Vagina (tissue), 2 donors: ENCODE measurements around the gene NRP2. TPM values are rescaled to one million over a fixed set of nuclear protein-coding genes. Genes with fewer than 3 reads are reported as not detected.

ENCODE experiments used
- DNase-seq, 2 donors: peaks; one replicate each; pipeline ENCODE4 v3.0.0-alpha.2; 2017; ENCODE audit errors: extremely low spot score in 2 of 2
- H3K27ac ChIP-seq: fragments of 200-600 bp; sonication (generic); one replicate; pipeline ENCODE4 v1.5.1; 2019
- H3K27me3 ChIP-seq: fragments of 200-600 bp; sonication (generic); one replicate; pipeline ENCODE4 v1.5.1; 2019
- H3K36me3 ChIP-seq, 2 donors: fragments of 200-600 bp; sonication (generic); one replicate each; pipeline ENCODE4 v1.5.1; 2017 to 2019
- H3K4me1 ChIP-seq: fragments of 200-600 bp; sonication (generic); one replicate; pipeline ENCODE4 v1.5.1; 2019
- H3K4me3 ChIP-seq, 2 donors: fragments of 200-600 bp; sonication (generic); 1 replicate in 1 of 2; 2 replicates in 1 of 2; pipeline ENCODE4 v1.5.1; 2016 to 2019
- H3K9me3 ChIP-seq: fragments of 200-600 bp; sonication (generic); one replicate; pipeline ENCODE4 v1.5.1; 2019
- POLR2A ChIP-seq, 2 donors: fragments of 450-650 bp; IDR thresholded peaks; one replicate each; pipeline ENCODE4 v1.6.1; 2017; ENCODE audit warnings: antibody characterized with exemption in 2 of 2, mild to moderate bottlenecking in 2 of 2, moderate library complexity in 2 of 2
- POLR2AphosphoS5 ChIP-seq, 2 donors: sonication (generic); formaldehyde crosslinking; IDR thresholded peaks; one replicate each; pipeline ENCODE4 v1.9.0; 2017; ENCODE audit warnings: antibody characterized with exemption in 2 of 2, mild to moderate bottlenecking in 2 of 2, low read depth in 1 of 2; ENCODE audit not compliant: insufficient read depth in 1 of 2
- intact Hi-C: fragments of 100-400 bp; cut with DNase I; formaldehyde crosslinking; loops from one replicate; pipeline ENCODE4 v1.15.1; 2023
- total RNA-seq: library from RNA; depleted of rRNA; stranded (reverse); fragments of >200 nt; gene quantifications from one replicate; pipeline ENCODE4 v1.2.3, GENCODE V29; 2016
- TF ChIP-seq, protein P1 (sequence below), 3 experiments: fragments of 450-650 bp in 2 of 3; fragments of 200-600 bp in 1 of 3; sonication (generic) in 1 of 3; IDR thresholded peaks; one replicate each; pipeline ENCODE4 v1.5.1; 2017 to 2019; ENCODE audit warnings: antibody characterized with exemption in 3 of 3, mild to moderate bottlenecking in 2 of 3, moderate library complexity in 2 of 3

The NRP2 gene
- total RNA-seq, 1 donor from 2014 or later: 65.6 TPM

- Histone ChIP-seq H3K27me3 (no peaks in the 10 kb centered on the region), H3K27ac (no peak overlapping the region), H3K4me3 (no peak overlapping the region), H3K36me3 (no peaks in the 10 kb centered on the region), H3K4me1 (no peaks in the 10 kb centered on the region), H3K9me3 (no peaks in the 10 kb centered on the region)
- no peak for DNase-seq
- TF ChIP-seq POLR2A (IDR thresholded peaks at IDR 0.05): no peak
- TF ChIP-seq, protein P1, sequence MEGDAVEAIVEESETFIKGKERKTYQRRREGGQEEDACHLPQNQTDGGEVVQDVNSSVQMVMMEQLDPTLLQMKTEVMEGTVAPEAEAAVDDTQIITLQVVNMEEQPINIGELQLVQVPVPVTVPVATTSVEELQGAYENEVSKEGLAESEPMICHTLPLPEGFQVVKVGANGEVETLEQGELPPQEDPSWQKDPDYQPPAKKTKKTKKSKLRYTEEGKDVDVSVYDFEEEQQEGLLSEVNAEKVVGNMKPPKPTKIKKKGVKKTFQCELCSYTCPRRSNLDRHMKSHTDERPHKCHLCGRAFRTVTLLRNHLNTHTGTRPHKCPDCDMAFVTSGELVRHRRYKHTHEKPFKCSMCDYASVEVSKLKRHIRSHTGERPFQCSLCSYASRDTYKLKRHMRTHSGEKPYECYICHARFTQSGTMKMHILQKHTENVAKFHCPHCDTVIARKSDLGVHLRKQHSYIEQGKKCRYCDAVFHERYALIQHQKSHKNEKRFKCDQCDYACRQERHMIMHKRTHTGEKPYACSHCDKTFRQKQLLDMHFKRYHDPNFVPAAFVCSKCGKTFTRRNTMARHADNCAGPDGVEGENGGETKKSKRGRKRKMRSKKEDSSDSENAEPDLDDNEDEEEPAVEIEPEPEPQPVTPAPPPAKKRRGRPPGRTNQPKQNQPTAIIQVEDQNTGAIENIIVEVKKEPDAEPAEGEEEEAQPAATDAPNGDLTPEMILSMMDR (IDR thresholded peaks at IDR 0.05): no peak
- no peak for TF ChIP-seq POLR2AphosphoS5 (IDR thresholded peaks at IDR 0.05; ENCODE audit: insufficient read depth in 1 of 2, low read depth in 1 of 2)
- intact Hi-C loops: no loop called here
These were observed 163.1 kb downstream of the NRP2 start for GRCh38 chr2:205845446-205845845.
